Measurements from ENCODE around the gene PPARGC1A.

PPARGC1A gene

GRCh38 chr4:23770011-23770410 lies 119.8 kb downstream of the PPARGC1A start:
- DNase-seq (ENCODE audit: low read depth in 2 of 2): no peak

- no peak for DNase-seq (ENCODE audit: low read depth in 2 of 2)
These were observed 120.4 kb downstream of the PPARGC1A start for GRCh38 chr4:23769406-23769805.

DNA sequence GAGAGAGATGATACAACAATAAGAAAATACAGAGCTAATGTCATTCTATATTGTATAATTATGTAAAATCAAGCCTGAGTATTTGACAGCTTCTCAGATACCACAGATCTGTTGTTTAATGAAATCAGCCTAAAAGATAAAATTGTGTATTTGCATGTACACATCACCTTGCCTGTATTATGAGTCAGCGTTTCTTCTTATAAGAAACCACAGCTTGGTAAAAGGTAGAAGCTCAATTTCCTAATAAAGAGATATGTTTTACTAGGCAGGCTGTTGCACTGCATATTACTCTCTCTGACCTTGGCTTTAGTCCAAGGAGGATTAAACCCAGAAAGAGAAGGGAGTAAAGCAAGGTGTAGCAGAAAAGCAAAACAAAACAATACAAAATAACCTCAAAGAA lies 121.3 kb downstream of the PPARGC1A start:
- DNase-seq (ENCODE audit: low read depth in 2 of 2): no peak

DNA sequence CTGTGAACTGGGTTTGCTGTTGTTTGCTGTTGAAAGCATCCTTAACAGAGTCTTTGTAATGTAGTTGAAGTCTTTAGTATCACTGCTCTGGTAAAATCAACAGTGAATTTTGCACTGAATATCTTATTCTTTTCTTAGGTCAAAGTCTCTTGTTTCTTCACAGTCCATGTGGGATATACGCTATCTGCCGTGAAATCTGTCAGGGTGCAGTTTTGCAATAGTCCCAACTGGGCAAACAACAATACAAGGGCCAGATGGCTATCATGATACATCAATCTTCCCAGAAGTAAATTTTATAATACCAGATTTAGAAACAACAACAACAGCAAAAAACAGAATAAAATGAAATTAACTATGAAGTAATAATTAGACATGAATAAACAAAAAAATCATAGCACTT lies 123.5 kb downstream of the PPARGC1A start:
- DNase-seq (ENCODE audit: low read depth in 2 of 2): no peak

DNA sequence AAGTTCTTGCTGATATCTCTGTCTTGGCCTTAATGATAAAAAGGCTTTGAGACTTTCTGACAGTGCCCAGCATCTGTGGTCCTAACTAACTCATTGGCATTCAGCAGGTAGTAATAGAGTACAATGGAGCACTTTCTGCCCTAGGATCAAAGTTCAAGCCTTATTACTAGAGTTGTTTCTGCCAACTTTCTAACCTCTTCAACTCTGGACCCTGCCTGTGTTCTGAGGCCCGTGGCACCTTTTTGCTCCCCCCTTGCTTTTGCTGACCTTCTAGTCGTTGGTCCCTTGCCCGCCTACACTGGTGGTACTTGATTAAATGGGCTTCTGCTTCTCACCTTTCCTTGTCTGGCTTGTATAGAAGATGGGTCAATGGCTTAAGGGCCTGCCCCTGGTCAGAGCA lies 126.3 kb downstream of the PPARGC1A start:
- DNase-seq (ENCODE audit: low read depth in 2 of 2): no peak

GRCh38 chr4:23762551-23762950 lies 127.3 kb downstream of the PPARGC1A start:
- DNase-seq (ENCODE audit: low read depth in 2 of 2): no peak

DNA sequence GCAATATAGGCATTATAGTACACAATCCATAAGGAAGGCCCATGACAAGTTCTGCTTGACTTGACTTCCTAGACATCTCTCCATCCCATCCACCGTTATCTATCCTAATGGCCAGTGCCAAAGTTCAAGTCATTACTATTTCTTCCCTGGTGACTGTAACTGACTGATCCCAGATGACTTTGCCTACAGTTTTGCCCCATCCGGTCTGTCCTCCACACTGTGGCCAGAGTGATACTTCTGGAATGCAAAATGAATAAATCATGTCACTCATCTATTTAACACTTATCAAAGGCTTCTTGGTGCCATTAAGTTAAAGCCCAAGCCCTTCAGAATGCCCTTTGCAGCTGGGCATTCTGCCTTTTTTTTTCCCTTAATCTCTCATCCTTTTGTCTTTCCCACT lies 130.8 kb downstream of the PPARGC1A start:
- DNase-seq (ENCODE audit: low read depth in 2 of 2): no peak

GRCh38 chr4:23754688-23755087 lies 135.2 kb downstream of the PPARGC1A start:
- no peak for DNase-seq (ENCODE audit: low read depth in 2 of 2)

- DNase-seq (ENCODE audit: low read depth in 2 of 2): no peak
These were observed 139.7 kb downstream of the PPARGC1A start for GRCh38 chr4:23750125-23750524.

DNA sequence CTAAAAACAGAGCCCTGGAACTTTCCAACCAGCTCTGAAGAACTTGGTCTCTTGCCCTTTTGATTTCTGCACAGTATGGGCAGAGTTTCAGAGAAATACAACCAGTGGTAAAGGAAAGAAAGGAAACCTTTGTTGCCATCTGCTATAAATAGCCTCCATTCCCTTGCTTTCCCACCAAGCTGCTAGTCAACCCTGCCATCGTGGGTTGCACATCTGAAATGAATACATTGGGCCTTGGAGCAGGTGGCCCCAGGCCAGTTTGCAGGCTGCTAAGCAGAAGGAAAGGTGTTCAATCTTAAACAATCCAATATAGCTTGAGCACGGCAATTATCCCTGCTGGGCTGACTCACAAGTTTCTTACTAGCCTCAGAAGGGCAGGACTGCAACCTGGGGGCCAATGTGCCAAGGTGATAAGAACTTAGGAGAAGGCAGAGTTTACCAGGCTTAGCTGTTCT lies 142.5 kb downstream of the PPARGC1A start:
- no peak for DNase-seq (ENCODE audit: low read depth in 2 of 2)

GRCh38 chr4:23746672-23747071 lies 143.2 kb downstream of the PPARGC1A start:
- no peak for DNase-seq (ENCODE audit: low read depth in 2 of 2)

DNA sequence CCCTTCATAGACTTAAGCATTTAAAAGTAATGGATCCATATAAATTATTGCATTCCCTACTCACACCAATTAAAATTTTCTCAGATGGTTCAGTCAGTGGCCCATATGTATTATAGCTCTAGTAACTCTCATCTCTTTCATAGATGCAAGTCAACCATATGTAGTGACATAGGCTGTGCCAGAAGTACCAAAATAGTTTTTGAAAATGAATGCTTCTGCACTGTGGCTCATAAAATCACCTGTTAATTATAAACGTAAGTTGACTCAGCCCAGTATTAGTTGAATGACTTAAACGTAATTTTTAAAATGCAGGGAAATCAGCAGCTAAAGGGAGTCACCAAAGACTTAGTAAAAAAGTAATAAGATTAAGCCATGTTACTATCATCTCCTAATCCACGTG lies 143.8 kb downstream of the PPARGC1A start:
- DNase-seq (ENCODE audit: low read depth in 2 of 2): no peak

GRCh38 chr4:23745377-23745776 lies 144.5 kb downstream of the PPARGC1A start:
- DNase-seq (ENCODE audit: low read depth in 2 of 2): no peak
